GM10266 (cell line): ENCODE results near the gene COX10.
"Not testable (repeated sequence)": the region's sequence is repeated elsewhere in the genome, so short reads cannot be mapped to it uniquely, and the experiment has no call there.

Experiments
- DNase-seq: peaks from one replicate; pipeline ENCODE4 v3.0.0; 2012; ENCODE audit errors: extremely low spot score
- CTCF ChIP-seq: IDR thresholded peaks from 2 replicates; pipeline ENCODE4 v1.5.1; 2012; ENCODE audit warnings: mild to moderate bottlenecking, low read depth; ENCODE audit not compliant: control insufficient read depth, insufficient read depth; ENCODE audit errors: missing control alignments

The COX10 gene

GRCh38 chr17:14157822-14158221 is 88.5 kb downstream of the COX10 start:
- TF ChIP-seq CTCF, result no peak
- DNase-seq, result no peak

- no peak for TF ChIP-seq CTCF
Observed at GRCh38 chr17:14158707-14159106, 89.4 kb downstream of the COX10 start.

GRCh38 chr17:14161419-14161818 is 92.1 kb downstream of the COX10 start:
- no peak for TF ChIP-seq CTCF
- DNase-seq, result no peak

More at GRCh38 chr17:14158707-14159106, 89.4 kb downstream of the COX10 start:
- DNase-seq, result no peak

GRCh38 chr17:14165616-14166015 is 96.3 kb downstream of the COX10 start:
- no peak for TF ChIP-seq CTCF
- no peak for DNase-seq

- DNase-seq, result not testable (repeated sequence)
Observed at GRCh38 chr17:14167831-14168230, 98.5 kb downstream of the COX10 start.

- DNase-seq, result no peak
- TF ChIP-seq CTCF, result no peak
Observed at GRCh38 chr17:14168582-14168981, 99.3 kb downstream of the COX10 start.

GRCh38 chr17:14169287-14169686 is 100.0 kb downstream of the COX10 start:
- no peak for DNase-seq
- TF ChIP-seq CTCF, result no peak

- TF ChIP-seq CTCF, result no peak
- no peak for DNase-seq
Observed at GRCh38 chr17:14169901-14170300, 100.6 kb downstream of the COX10 start.

GRCh38 chr17:14176989-14177388 is 107.7 kb downstream of the COX10 start:
- not testable (repeated sequence) for DNase-seq

GRCh38 chr17:14177801-14178200 is 108.5 kb downstream of the COX10 start:
- DNase-seq, result not testable (repeated sequence)

- not testable (repeated sequence) for DNase-seq
Observed at GRCh38 chr17:14179951-14180350, 110.6 kb downstream of the COX10 start.

GRCh38 chr17:14182084-14182483 is 112.8 kb downstream of the COX10 start:
- not testable (repeated sequence) for DNase-seq
